ENCODE measurements around the gene KIF13A. TPM values are rescaled to one million over a fixed set of nuclear protein-coding genes. Genes with fewer than 3 reads are reported as not detected.
"Not testable (repeated sequence)": the region's sequence is repeated elsewhere in the genome, so short reads cannot be mapped to it uniquely, and the experiment has no call there.

KIF13A gene
- total RNA-seq, 1 donor from 2014 or later, result 38.4 TPM

GRCh38 chr6:17847203-17847760 is 140.2 kb downstream of the KIF13A start:
- peaks cover 11% of the 10 kb centered on the region for H3K36me3 Mint-ChIP-seq (ENCODE audit: low read depth, unreplicated experiment)
- H3K4me3 ChIP-seq (ENCODE audit: insufficient read depth, low read depth, low read length), result no peak overlapping the region
- H3K27me3 ChIP-seq (ENCODE audit: insufficient read depth, low read length), result no peaks in the 10 kb centered on the region
- peaks cover 15% of the 10 kb centered on the region for H3K4me1 ChIP-seq (ENCODE audit: insufficient read depth, low read length)
- no peak overlapping the region for H3K9ac ChIP-seq (ENCODE audit: low read length)
- H3K9me3 ChIP-seq (ENCODE audit: insufficient read depth, low read depth, low read length), result no peaks in the 10 kb centered on the region
- no peak overlapping the region for H3K27ac Mint-ChIP-seq (ENCODE audit: unreplicated experiment)
- FAIRE-seq, result no peak
- H3K27me3 Mint-ChIP-seq (ENCODE audit: low read depth, unreplicated experiment), result no peaks in the 10 kb centered on the region
- H3K36me3 ChIP-seq (ENCODE audit: insufficient read depth, low read length), result no peaks in the 10 kb centered on the region
- no peaks in the 10 kb centered on the region for H3K79me2 ChIP-seq (ENCODE audit: insufficient read depth, low read length)
- no peak overlapping the region for H3K4me2 ChIP-seq (ENCODE audit: low read length)
- H3K4me1 Mint-ChIP-seq (ENCODE audit: low read depth, unreplicated experiment), result peaks cover 10% of the 10 kb centered on the region
- DNase-seq (ENCODE audit: low read depth), result no peak
- no peaks in the 10 kb centered on the region for H4K20me1 ChIP-seq (ENCODE audit: insufficient read depth, low read length)
- no peaks in the 10 kb centered on the region for H3K9me3 Mint-ChIP-seq (ENCODE audit: unreplicated experiment)
- H3K27ac ChIP-seq (ENCODE audit: low read depth, low read length), result no peak overlapping the region
- no peak overlapping the region for H2AFZ ChIP-seq (ENCODE audit: low read depth, low read length)
- TF ChIP-seq CTCF (IDR thresholded peaks at IDR 0.05; ENCODE audit: insufficient read depth, low read depth, low read length), result no peak
- TF ChIP-seq EZH2 (IDR thresholded peaks at IDR 0.05; ENCODE audit: insufficient read depth, low read length), result no peak
- no peak overlapping the region for H3K4me3 Mint-ChIP-seq (ENCODE audit: unreplicated experiment)

GRCh38 chr6:17846762-17847161 is 140.7 kb downstream of the KIF13A start:
- Histone ChIP-seq H4K20me1 (ENCODE audit: insufficient read depth, low read length) (no peaks in the 10 kb centered on the region), H3K4me1 (ENCODE audit: insufficient read depth, low read length) (peaks cover 10% of the 10 kb centered on the region), H2AFZ (ENCODE audit: low read depth, low read length) (no peak overlapping the region), H3K27ac (ENCODE audit: low read depth, low read length) (no peak overlapping the region), H3K9me3 (ENCODE audit: insufficient read depth, low read depth, low read length) (no peaks in the 10 kb centered on the region), H3K4me3 (ENCODE audit: insufficient read depth, low read depth, low read length) (no peak overlapping the region), H3K4me2 (ENCODE audit: low read length) (no peak overlapping the region), H3K79me2 (ENCODE audit: insufficient read depth, low read length) (no peaks in the 10 kb centered on the region), H3K36me3 (ENCODE audit: insufficient read depth, low read length) (no peaks in the 10 kb centered on the region), H3K27me3 (ENCODE audit: insufficient read depth, low read length) (no peaks in the 10 kb centered on the region), H3K9ac (ENCODE audit: low read length) (no peak overlapping the region)
- H3K27me3 Mint-ChIP-seq (ENCODE audit: low read depth, unreplicated experiment), result no peaks in the 10 kb centered on the region
- no peaks in the 10 kb centered on the region for H3K9me3 Mint-ChIP-seq (ENCODE audit: unreplicated experiment)
- H3K4me3 Mint-ChIP-seq (ENCODE audit: unreplicated experiment), result no peak overlapping the region
- TF ChIP-seq EZH2 (IDR thresholded peaks at IDR 0.05; ENCODE audit: insufficient read depth, low read length), result no peak
- no peak for TF ChIP-seq CTCF (IDR thresholded peaks at IDR 0.05; ENCODE audit: insufficient read depth, low read depth, low read length)
- FAIRE-seq, result no peak
- peaks cover 6% of the 10 kb centered on the region for H3K4me1 Mint-ChIP-seq (ENCODE audit: low read depth, unreplicated experiment)
- DNase-seq (ENCODE audit: low read depth), result no peak
- H3K36me3 Mint-ChIP-seq (ENCODE audit: low read depth, unreplicated experiment), result peaks cover 11% of the 10 kb centered on the region
- H3K27ac Mint-ChIP-seq (ENCODE audit: unreplicated experiment), result no peak overlapping the region

- DNase-seq (ENCODE audit: low read depth) (no peak), FAIRE-seq (no peak)
- H3K27ac Mint-ChIP-seq (ENCODE audit: unreplicated experiment), result no peak overlapping the region
- Histone ChIP-seq H3K79me2 (ENCODE audit: insufficient read depth, low read length) (no peaks in the 10 kb centered on the region), H3K36me3 (ENCODE audit: insufficient read depth, low read length) (no peaks in the 10 kb centered on the region), H3K4me2 (ENCODE audit: low read length) (no peak overlapping the region), H3K27ac (ENCODE audit: low read depth, low read length) (no peak overlapping the region), H2AFZ (ENCODE audit: low read depth, low read length) (no peak overlapping the region), H3K9me3 (ENCODE audit: insufficient read depth, low read depth, low read length) (no peaks in the 10 kb centered on the region), H3K4me1 (ENCODE audit: insufficient read depth, low read length) (no peaks in the 10 kb centered on the region), H4K20me1 (ENCODE audit: insufficient read depth, low read length) (no peaks in the 10 kb centered on the region), H3K27me3 (ENCODE audit: insufficient read depth, low read length) (no peaks in the 10 kb centered on the region), H3K9ac (ENCODE audit: low read length) (no peak overlapping the region), H3K4me3 (ENCODE audit: insufficient read depth, low read depth, low read length) (no peak overlapping the region)
- H3K9me3 Mint-ChIP-seq (ENCODE audit: unreplicated experiment), result no peaks in the 10 kb centered on the region
- H3K27me3 Mint-ChIP-seq (ENCODE audit: low read depth, unreplicated experiment), result no peaks in the 10 kb centered on the region
- H3K36me3 Mint-ChIP-seq (ENCODE audit: low read depth, unreplicated experiment), result peaks cover 11% of the 10 kb centered on the region
- no peak for TF ChIP-seq CTCF (IDR thresholded peaks at IDR 0.05; ENCODE audit: insufficient read depth, low read depth, low read length)
- TF ChIP-seq EZH2 (IDR thresholded peaks at IDR 0.05; ENCODE audit: insufficient read depth, low read length), result no peak
- no peak overlapping the region for H3K4me3 Mint-ChIP-seq (ENCODE audit: unreplicated experiment)
- H3K4me1 Mint-ChIP-seq (ENCODE audit: low read depth, unreplicated experiment), result no peaks in the 10 kb centered on the region
Measured at GRCh38 chr6:17845598-17845997, 141.8 kb downstream of the KIF13A start.

GRCh38 chr6:17844967-17845366 is 142.5 kb downstream of the KIF13A start:
- peaks cover 11% of the 10 kb centered on the region for H3K36me3 Mint-ChIP-seq (ENCODE audit: low read depth, unreplicated experiment)
- H3K27ac ChIP-seq (ENCODE audit: low read depth, low read length), result not testable (repeated sequence)

More at GRCh38 chr6:17844967-17845366, 142.5 kb downstream of the KIF13A start:
- not testable (repeated sequence) for H3K9me3 ChIP-seq (ENCODE audit: insufficient read depth, low read depth, low read length); H3K4me1 ChIP-seq (ENCODE audit: insufficient read depth, low read length); H3K79me2 ChIP-seq (ENCODE audit: insufficient read depth, low read length); H3K36me3 ChIP-seq (ENCODE audit: insufficient read depth, low read length); H3K27ac Mint-ChIP-seq (ENCODE audit: unreplicated experiment); H3K9ac ChIP-seq (ENCODE audit: low read length); H3K27me3 Mint-ChIP-seq (ENCODE audit: low read depth, unreplicated experiment); H3K4me1 Mint-ChIP-seq (ENCODE audit: low read depth, unreplicated experiment); H3K4me2 ChIP-seq (ENCODE audit: low read length); H3K9me3 Mint-ChIP-seq (ENCODE audit: unreplicated experiment); H3K27me3 ChIP-seq (ENCODE audit: insufficient read depth, low read length); H3K4me3 ChIP-seq (ENCODE audit: insufficient read depth, low read depth, low read length); DNase-seq (ENCODE audit: low read depth); H4K20me1 ChIP-seq (ENCODE audit: insufficient read depth, low read length); FAIRE-seq; H3K4me3 Mint-ChIP-seq (ENCODE audit: unreplicated experiment); H2AFZ ChIP-seq (ENCODE audit: low read depth, low read length)
